GM12878 (cell line): ENCODE data around the gene CENPA. TPM values are rescaled to one million over a fixed set of nuclear protein-coding genes. Genes with fewer than 3 reads are reported as not detected.

Experiments used
- ATAC-seq: fragments of 200-7000 bp; cut with Tn5 transposase; 3 replicates; pipeline ENCODE4 v1.9.1; 2020; ENCODE audit warnings: mild to moderate bottlenecking, moderate library complexity
- BruUV-seq: library from RNA; stranded (reverse); fragments of 400-500 nt; replicated peaks from 2 replicates; lab custom pipeline; 2021; lab: Mats Ljungman, UMichigan
- CTCF ChIA-PET: fragments of 300-600 bp; sonication (Branson Sonifier 250); formaldehyde crosslinking; extraction: SDS; loops from one replicate; lab custom pipeline; 2021; ENCODE audit warnings: inconsistent platforms; lab: Yijun Ruan, JAX
- POLR2A ChIA-PET: fragments of 350-600 bp; formaldehyde crosslinking; extraction: SDS; loops from one replicate; lab custom pipeline; 2021; ENCODE audit warnings: inconsistent platforms; lab: Charles Lee
- RAD21 ChIA-PET: fragments of 300-600 bp; sonication (Branson Sonifier 250); formaldehyde crosslinking; loops from one replicate; lab custom pipeline; 2023; ENCODE audit warnings: antibody characterized with exemption; ENCODE audit not compliant: unreplicated experiment; lab: Charles Lee
- SMC1A ChIA-PET: fragments of 300-600 bp; sonication (Branson Sonifier 250); formaldehyde crosslinking; loops from one replicate; lab custom pipeline; 2023; ENCODE audit not compliant: unreplicated experiment, uncharacterized antibody; lab: Charles Lee
- DNase-seq: peaks from one replicate; pipeline ENCODE4 v3.0.0-alpha.2; 2011; ENCODE audit warnings: low read depth, low spot score
- FAIRE-seq: peaks from 3 replicates; lab custom pipeline; 2011; peaks lifted over from hg19 to GRCh38; lab: Jason Lieb, UNC
- H2AFZ ChIP-seq: 2 replicates; pipeline ENCODE4 v1.6.0; 2011; ENCODE audit warnings: low read depth, low read length, control low read depth; ENCODE audit not compliant: control insufficient read depth
- H3K27ac ChIP-seq: 2 replicates; pipeline ENCODE4 v1.5.1; 2011; ENCODE audit warnings: control low read depth; ENCODE audit not compliant: control insufficient read depth, insufficient read depth
- H3K27me3 ChIP-seq, 2 experiments: replicated peaks in 1 of 2; 2 replicates each; pipeline versions ENCODE4 v1.6.0 to v1.6.1; 2011; ENCODE audit warnings: low read length in 1 of 2; ENCODE audit not compliant: control insufficient read depth in 2 of 2, insufficient read depth in 2 of 2
- H3K36me3 ChIP-seq, 2 experiments: 2 replicates each; pipeline ENCODE4 v1.5.1; 2011; ENCODE audit warnings: low read length in 1 of 2; ENCODE audit not compliant: control insufficient read depth in 2 of 2, insufficient read depth in 2 of 2
- H3K4me1 ChIP-seq: 2 replicates; pipeline ENCODE4 v1.6.1; 2011; ENCODE audit warnings: mild to moderate bottlenecking, low read length, moderate library complexity, mixed read lengths; ENCODE audit not compliant: control insufficient read depth, insufficient read depth
- H3K4me2 ChIP-seq: 2 replicates; pipeline ENCODE4 v1.6.0; 2011; ENCODE audit warnings: control low read depth; ENCODE audit not compliant: control insufficient read depth, insufficient read depth
- H3K4me3 ChIP-seq: fragments of 200-600 bp; sonication (generic); 2 replicates; pipeline ENCODE4 v1.5.1; 2016
- H3K79me2 ChIP-seq: 2 replicates; pipeline ENCODE4 v1.6.0; 2011; ENCODE audit warnings: low read length; ENCODE audit not compliant: control insufficient read depth, insufficient read depth
- H3K9ac ChIP-seq: 2 replicates; pipeline ENCODE4 v1.8.0; 2011; ENCODE audit warnings: low read length, control low read depth, mixed read lengths; ENCODE audit not compliant: control insufficient read depth, insufficient read depth
- H3K9me3 ChIP-seq: replicated peaks from 3 replicates; pipeline ENCODE4 v1.5.1; 2011; ENCODE audit warnings: mild to moderate bottlenecking, low read length; ENCODE audit not compliant: control insufficient read depth, insufficient read depth
- H4K20me1 ChIP-seq: 2 replicates; pipeline ENCODE4 v1.6.0; 2011; ENCODE audit not compliant: control insufficient read depth, insufficient read depth
- CHD4 ChIP-seq: fragments of 200-600 bp; sonication (generic); IDR thresholded peaks from 2 replicates; pipeline ENCODE4 v1.6.1; 2016; ENCODE audit warnings: mild to moderate bottlenecking
- EZH2 ChIP-seq: IDR thresholded peaks from 2 replicates; pipeline ENCODE4 v1.6.1; 2012; ENCODE audit warnings: low read depth, mild to moderate bottlenecking, control low read depth, inconsistent platforms, low read length, borderline replicate concordance; ENCODE audit not compliant: control insufficient read depth
- HDAC2 ChIP-seq: fragments of 200-600 bp; sonication (generic); IDR thresholded peaks from 2 replicates; pipeline ENCODE4 v1.6.1; 2017
- KLF5 ChIP-seq: fragments of 450-650 bp; IDR thresholded peaks from 2 replicates; pipeline ENCODE4 v1.6.1; 2014; ENCODE audit warnings: mild to moderate bottlenecking; ENCODE audit not compliant: partially characterized antibody
- MEF2B ChIP-seq: fragments of 450-650 bp; IDR thresholded peaks from 2 replicates; pipeline ENCODE4 v1.6.1; 2018; ENCODE audit warnings: mild to moderate bottlenecking, moderate library complexity; ENCODE audit not compliant: partially characterized antibody, poor library complexity, severe bottlenecking
- MYC ChIP-seq: IDR thresholded peaks from 2 replicates; pipeline ENCODE4 v1.6.1; 2011; ENCODE audit warnings: mild to moderate bottlenecking, low read length, moderate library complexity, inconsistent platforms; ENCODE audit not compliant: insufficient read depth, insufficient replicate concordance, insufficient read length, severe bottlenecking
- NBN ChIP-seq: fragments of 450-650 bp; IDR thresholded peaks from 2 replicates; pipeline ENCODE4 v1.6.1; 2016
- WRNIP1 ChIP-seq: IDR thresholded peaks from 2 replicates; pipeline ENCODE4 v1.6.1; 2011; ENCODE audit warnings: low read depth, low read length, improper control_type of control experiment, borderline replicate concordance
- YBX1 ChIP-seq: fragments of 450-650 bp; IDR thresholded peaks from 2 replicates; pipeline ENCODE4 v1.6.1; 2016; ENCODE audit warnings: antibody characterized with exemption
- WGBS: methylation state at CpG from one replicate; pipeline ENCODE4 v1.1.6; 2016; ENCODE audit warnings: low lambda C conversion rate; ENCODE audit not compliant: insufficient replicate concordance, insufficient coverage; ENCODE audit errors: missing lambda C conversion rate; 5-methylcytosine and 5-hydroxymethylcytosine counted together
- in situ Hi-C: fragments of 300-500 bp; cut with MboI; formaldehyde crosslinking; loops from 9 replicates; pipeline ENCODE4 v1.14.3; 2018; ENCODE audit warnings: mixed read lengths
- intact Hi-C: fragments of 100-400 bp; cut with micrococcal nuclease; formaldehyde crosslinking; loops from one replicate; pipeline ENCODE4 v1.14.2; 2022; ENCODE audit not compliant: unreplicated experiment
- polyA plus RNA-seq, 11 experiments: library from polyadenylated mRNA; depleted of rRNA in 4 of 11; unstranded in 6 of 11; stranded (reverse) in 5 of 11; fragments of >200 nt; fragmentation: Nextera tagmentation in 4 of 11; fragmentation: Illumina TruSeq in 1 of 11; extraction: Ambion mirVana in 4 of 11; extraction: Trizol in 1 of 11; gene quantifications; 1 replicate in 1 of 11; 2 replicates in 10 of 11; pipeline versions ENCODE4 v1.2.1 to v1.2.3, GENCODE V29; 2011 to 2016; ENCODE audit warnings: inconsistent platforms in 2 of 11, missing spikeins in 2 of 11, low read depth in 1 of 11
- total RNA-seq, 4 experiments: library from RNA; depleted of rRNA in 3 of 4; stranded (reverse); fragments of >200 nt in 3 of 4; fragmentation: Illumina TruSeq in 1 of 4; extraction: Trizol in 1 of 4; gene quantifications; 2 replicates each; pipeline versions ENCODE4 v1.2.1 to v1.2.3, GENCODE V29; 2013 to 2021
- TF ChIP-seq, protein P1 (sequence below), 3 experiments: IDR thresholded peaks in 2 of 3; conservative IDR thresholded peaks in 1 of 3; 2 replicates each; pipeline ENCODE4 v1.5.1; 2011; ENCODE audit warnings: low read depth in 3 of 3, low read length in 3 of 3, mild to moderate bottlenecking in 3 of 3, control low read depth in 2 of 3, moderate library complexity in 2 of 3, inconsistent platforms in 1 of 3, mixed read lengths in 1 of 3; ENCODE audit not compliant: control insufficient read depth in 2 of 3, insufficient read depth in 1 of 3; ENCODE audit errors: extremely low read depth in 1 of 3
- TF ChIP-seq, protein P2 (sequence below): IDR thresholded peaks from 2 replicates; pipeline ENCODE4 v1.6.1; 2011; ENCODE audit warnings: mild to moderate bottlenecking, low read depth, low read length, moderate library complexity; ENCODE audit not compliant: insufficient replicate concordance

The CENPA gene
- total and polyA plus RNA-seq, 10 of the 15 experiments (the other 5 are each of a cell fraction or from before 2014, with no cell fraction given), result 8.1 to 66.6 (median 36.7) TPM

DNA sequence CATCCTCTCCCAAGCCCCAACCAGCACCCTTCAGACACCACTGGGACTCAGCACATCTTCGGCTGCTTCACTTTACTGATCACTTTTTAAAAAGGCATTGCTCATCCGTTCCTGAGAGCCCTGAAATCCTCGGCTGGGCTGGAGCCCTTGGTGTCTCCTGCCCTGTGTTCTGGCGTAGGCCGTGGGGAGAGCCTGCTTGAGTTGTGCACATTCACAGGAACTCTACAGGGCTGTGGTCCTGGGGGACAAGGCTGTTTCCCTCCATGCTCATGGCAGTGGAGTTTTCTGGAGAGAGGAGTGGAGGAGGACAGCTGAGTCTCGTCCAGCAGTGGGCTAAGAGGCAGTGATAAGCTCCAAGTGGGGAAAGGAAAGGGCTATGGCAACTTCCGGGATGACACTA lies 15.9 kb downstream of the CENPA start:
- Histone ChIP-seq H3K4me3 (no peak overlapping the region), H3K79me2 (no peaks in the 10 kb centered on the region), H3K27ac (no peak overlapping the region), H3K4me1 (no peaks in the 10 kb centered on the region), H3K36me3 (peaks cover 0 to 3% of the 10 kb centered on the region in 2 experiments; a peak in 2 of 4 replicates), H4K20me1 (no peaks in the 10 kb centered on the region), H3K27me3 (no peaks in the 10 kb centered on the region), H3K9me3 (no peaks in the 10 kb centered on the region), H2AFZ (no peak overlapping the region), H3K9ac (no peak overlapping the region), H3K4me2 (no peak overlapping the region)
- BruUV-seq, result no TSS peak
- POLR2A ChIA-PET, result no interaction called here
- intact Hi-C loops (no loop called here), in situ Hi-C loops (no loop called here)
- FAIRE-seq, result no peak
- SMC1A ChIA-PET, result no interaction called here
- no peak for ATAC-seq
- RAD21 ChIA-PET, result no interaction called here
- CTCF ChIA-PET, result no interaction called here
- TF ChIP-seq CHD4 (no peak), WRNIP1 (no peak), YBX1 (no peak), NBN (no peak), MEF2B (no peak), KLF5 (no peak), HDAC2 (no peak), EZH2 (no peak), MYC (no peak)
- TF ChIP-seq, protein P1, sequence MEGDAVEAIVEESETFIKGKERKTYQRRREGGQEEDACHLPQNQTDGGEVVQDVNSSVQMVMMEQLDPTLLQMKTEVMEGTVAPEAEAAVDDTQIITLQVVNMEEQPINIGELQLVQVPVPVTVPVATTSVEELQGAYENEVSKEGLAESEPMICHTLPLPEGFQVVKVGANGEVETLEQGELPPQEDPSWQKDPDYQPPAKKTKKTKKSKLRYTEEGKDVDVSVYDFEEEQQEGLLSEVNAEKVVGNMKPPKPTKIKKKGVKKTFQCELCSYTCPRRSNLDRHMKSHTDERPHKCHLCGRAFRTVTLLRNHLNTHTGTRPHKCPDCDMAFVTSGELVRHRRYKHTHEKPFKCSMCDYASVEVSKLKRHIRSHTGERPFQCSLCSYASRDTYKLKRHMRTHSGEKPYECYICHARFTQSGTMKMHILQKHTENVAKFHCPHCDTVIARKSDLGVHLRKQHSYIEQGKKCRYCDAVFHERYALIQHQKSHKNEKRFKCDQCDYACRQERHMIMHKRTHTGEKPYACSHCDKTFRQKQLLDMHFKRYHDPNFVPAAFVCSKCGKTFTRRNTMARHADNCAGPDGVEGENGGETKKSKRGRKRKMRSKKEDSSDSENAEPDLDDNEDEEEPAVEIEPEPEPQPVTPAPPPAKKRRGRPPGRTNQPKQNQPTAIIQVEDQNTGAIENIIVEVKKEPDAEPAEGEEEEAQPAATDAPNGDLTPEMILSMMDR (IDR thresholded peaks at IDR 0.05 in 2 of 3, conservative IDR thresholded peaks at IDR 0.05 in 1 of 3; ENCODE audit: control insufficient read depth in 2 of 3, extremely low read depth in 1 of 3, insufficient read depth in 1 of 3, low read depth in 3 of 3, low read length in 3 of 3), result no peak
- TF ChIP-seq, protein P2, sequence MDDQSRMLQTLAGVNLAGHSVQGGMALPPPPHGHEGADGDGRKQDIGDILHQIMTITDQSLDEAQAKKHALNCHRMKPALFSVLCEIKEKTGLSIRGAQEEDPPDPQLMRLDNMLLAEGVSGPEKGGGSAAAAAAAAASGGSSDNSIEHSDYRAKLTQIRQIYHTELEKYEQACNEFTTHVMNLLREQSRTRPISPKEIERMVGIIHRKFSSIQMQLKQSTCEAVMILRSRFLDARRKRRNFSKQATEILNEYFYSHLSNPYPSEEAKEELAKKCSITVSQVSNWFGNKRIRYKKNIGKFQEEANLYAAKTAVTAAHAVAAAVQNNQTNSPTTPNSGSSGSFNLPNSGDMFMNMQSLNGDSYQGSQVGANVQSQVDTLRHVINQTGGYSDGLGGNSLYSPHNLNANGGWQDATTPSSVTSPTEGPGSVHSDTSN, result no peak
- DNase-seq, result no peak
- 94% methylated on average over 7 of the region's 7 CpGs for WGBS
